Measurements from ENCODE around the gene EPB41L2. TPM values are rescaled to one million over a fixed set of nuclear protein-coding genes. Genes with fewer than 3 reads are reported as not detected.

Gene EPB41L2
- total RNA-seq, 4 donors from 2014 or later: 190 to 321 (median 265) TPM

GRCh38 chr6:130851026-130851425 is 212.0 kb downstream of the EPB41L2 start:
- TF ChIP-seq EP300 (IDR thresholded peaks at IDR 0.05): no peak
- TF ChIP-seq, protein P1, sequence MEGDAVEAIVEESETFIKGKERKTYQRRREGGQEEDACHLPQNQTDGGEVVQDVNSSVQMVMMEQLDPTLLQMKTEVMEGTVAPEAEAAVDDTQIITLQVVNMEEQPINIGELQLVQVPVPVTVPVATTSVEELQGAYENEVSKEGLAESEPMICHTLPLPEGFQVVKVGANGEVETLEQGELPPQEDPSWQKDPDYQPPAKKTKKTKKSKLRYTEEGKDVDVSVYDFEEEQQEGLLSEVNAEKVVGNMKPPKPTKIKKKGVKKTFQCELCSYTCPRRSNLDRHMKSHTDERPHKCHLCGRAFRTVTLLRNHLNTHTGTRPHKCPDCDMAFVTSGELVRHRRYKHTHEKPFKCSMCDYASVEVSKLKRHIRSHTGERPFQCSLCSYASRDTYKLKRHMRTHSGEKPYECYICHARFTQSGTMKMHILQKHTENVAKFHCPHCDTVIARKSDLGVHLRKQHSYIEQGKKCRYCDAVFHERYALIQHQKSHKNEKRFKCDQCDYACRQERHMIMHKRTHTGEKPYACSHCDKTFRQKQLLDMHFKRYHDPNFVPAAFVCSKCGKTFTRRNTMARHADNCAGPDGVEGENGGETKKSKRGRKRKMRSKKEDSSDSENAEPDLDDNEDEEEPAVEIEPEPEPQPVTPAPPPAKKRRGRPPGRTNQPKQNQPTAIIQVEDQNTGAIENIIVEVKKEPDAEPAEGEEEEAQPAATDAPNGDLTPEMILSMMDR (IDR thresholded peaks at IDR 0.05): no peak
- TF ChIP-seq POLR2A (IDR thresholded peaks at IDR 0.05): no peak
- Histone ChIP-seq H3K4me1 (peaks cover 0 to 33% (median 0%) of the 10 kb centered on the region in 4 donors), H3K9me3 (no peaks in the 10 kb centered on the region), H3K27ac (no peak overlapping the region), H3K27me3 (no peaks in the 10 kb centered on the region), H3K4me3 (no peak overlapping the region), H3K36me3 (peaks cover 0 to 33% (median 0%) of the 10 kb centered on the region in 3 donors)
- 40 to 46% methylated on average over 1 of the region's 1 CpG for WGBS, 2 donors
- DNase-seq (ENCODE audit: low spot score in 2 of 2): no peak

DNA sequence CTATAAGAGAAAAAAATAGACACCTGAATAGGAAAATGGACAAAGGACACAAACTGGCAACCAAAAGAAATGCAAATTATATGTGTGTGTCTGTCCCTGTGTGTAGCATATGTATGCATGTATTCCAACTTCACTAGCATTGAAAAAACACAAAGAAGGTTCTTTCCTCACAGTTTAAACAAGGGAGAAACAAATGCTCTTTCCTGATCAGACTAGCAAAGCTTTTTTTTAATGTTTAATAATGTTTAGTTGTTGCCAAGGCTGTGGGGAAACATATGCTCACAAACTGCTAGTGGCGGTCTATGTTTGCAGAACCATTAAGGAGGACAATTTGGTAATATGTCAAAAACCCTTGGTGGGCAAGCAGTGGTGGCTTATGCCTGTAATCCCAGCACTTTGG is 213.5 kb downstream of the EPB41L2 start:
- no peak for DNase-seq (ENCODE audit: low spot score in 2 of 2)
- 80 to 88% methylated on average over 1 of the region's 1 CpG for WGBS, 2 donors
- peaks cover 0 to 33% (median 0%) of the 10 kb centered on the region in 4 donors for H3K4me1 ChIP-seq
- no peaks in the 10 kb centered on the region for H3K27me3 ChIP-seq
- no peak overlapping the region for H3K4me3 ChIP-seq
- no peak overlapping the region for H3K27ac ChIP-seq
- no peaks in the 10 kb centered on the region for H3K9me3 ChIP-seq
- H3K36me3 ChIP-seq: peaks cover 0 to 19% (median 0%) of the 10 kb centered on the region in 3 donors
- TF ChIP-seq, protein P1 (IDR thresholded peaks at IDR 0.05): no peak
- no peak for TF ChIP-seq POLR2A (IDR thresholded peaks at IDR 0.05)
- no peak for TF ChIP-seq EP300 (IDR thresholded peaks at IDR 0.05)

GRCh38 chr6:130848945-130849344 is 214.1 kb downstream of the EPB41L2 start:
- Histone ChIP-seq H3K9me3 (no peaks in the 10 kb centered on the region), H3K4me1 (peaks cover 0 to 31% (median 0%) of the 10 kb centered on the region in 4 donors), H3K4me3 (no peak overlapping the region), H3K27ac (no peak overlapping the region), H3K27me3 (no peaks in the 10 kb centered on the region), H3K36me3 (peaks cover 0 to 18% (median 0%) of the 10 kb centered on the region in 3 donors)
- no peak for DNase-seq (ENCODE audit: low spot score in 2 of 2)
- TF ChIP-seq, protein P1 (IDR thresholded peaks at IDR 0.05): no peak
- 80 to 85% methylated on average over 2 of the region's 2 CpGs for WGBS, 2 donors

GRCh38 chr6:130847001-130847910 is 215.8 kb downstream of the EPB41L2 start:
- no peak overlapping the region for H3K4me3 ChIP-seq
- H3K36me3 ChIP-seq: peaks cover 0 to 4% (median 0%) of the 10 kb centered on the region in 3 donors
- no peak for DNase-seq (ENCODE audit: low spot score in 2 of 2)
- peak overlapping the region in 2 of 4 donors; percentile 38 to 64 for H3K27ac ChIP-seq
- peaks cover 0 to 25% (median 0%) of the 10 kb centered on the region in 4 donors for H3K4me1 ChIP-seq
- 56 to 61% methylated on average over 7 of the region's 7 CpGs for WGBS, 2 donors
- no peaks in the 10 kb centered on the region for H3K27me3 ChIP-seq
- H3K9me3 ChIP-seq: no peaks in the 10 kb centered on the region
- TF ChIP-seq, protein P1 (IDR thresholded peaks at IDR 0.05): no peak
- no peak for TF ChIP-seq POLR2A (IDR thresholded peaks at IDR 0.05)
- TF ChIP-seq EP300 (IDR thresholded peaks at IDR 0.05): no peak

DNA sequence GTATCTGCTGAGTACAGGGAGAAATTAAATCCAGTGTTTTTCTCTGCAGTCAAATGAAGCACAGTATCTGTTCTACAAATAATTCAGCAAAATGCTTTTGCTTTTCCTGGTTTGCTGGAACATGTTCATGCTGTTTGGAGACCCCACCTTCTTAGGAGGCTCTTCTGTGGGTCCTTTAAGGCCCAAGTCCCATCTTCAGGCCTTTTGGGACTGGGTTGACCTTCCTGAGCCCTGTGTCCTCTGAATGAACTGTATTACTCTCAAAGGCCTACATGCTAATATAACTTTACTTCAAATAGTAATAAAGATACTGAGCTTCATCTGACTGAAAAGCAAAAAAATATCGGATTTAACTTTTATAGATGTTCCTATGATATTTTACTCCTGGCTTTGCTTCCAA is 216.5 kb downstream of the EPB41L2 start:
- WGBS, 2 donors: 56 to 66% methylated on average over 1 of the region's 1 CpG
- H3K9me3 ChIP-seq: no peaks in the 10 kb centered on the region
- H3K4me3 ChIP-seq: no peak overlapping the region
- TF ChIP-seq, protein P1 (IDR thresholded peaks at IDR 0.05): no peak
- TF ChIP-seq EP300 (IDR thresholded peaks at IDR 0.05): no peak
- TF ChIP-seq POLR2A (IDR thresholded peaks at IDR 0.05): no peak
- peaks cover 0 to 17% (median 0%) of the 10 kb centered on the region in 4 donors for H3K4me1 ChIP-seq
- H3K27me3 ChIP-seq: no peaks in the 10 kb centered on the region
- no peak for DNase-seq (ENCODE audit: low spot score in 2 of 2)
- H3K27ac ChIP-seq: no peak overlapping the region
- peaks cover 0 to 4% (median 0%) of the 10 kb centered on the region in 3 donors for H3K36me3 ChIP-seq
